Right cardiac atrium (tissue), 5 donors: ENCODE measurements around the gene SGPP1. TPM values are rescaled to one million over a fixed set of nuclear protein-coding genes. Genes with fewer than 3 reads are reported as not detected.
"Not testable (repeated sequence)": the region's sequence is repeated elsewhere in the genome, so short reads cannot be mapped to it uniquely, and the experiment has no call there.

ENCODE experiments used
- ATAC-seq, 2 donors: fragments of 200-7000 bp; cut with Tn5 transposase; one replicate each; pipeline versions ENCODE4 v1.8.0 to v1.9.1; 2020; ENCODE audit warnings: moderate library complexity in 2 of 2, mild to moderate bottlenecking in 1 of 2
- DNase-seq, 3 donors: peaks; one replicate each; pipeline ENCODE4 v3.0.0-alpha.2; 2020
- H3K27ac ChIP-seq: one replicate; pipeline ENCODE4 v1.5.1; 2013; ENCODE audit warnings: mild to moderate bottlenecking, low read length, control low read depth, moderate library complexity
- H3K27me3 ChIP-seq: one replicate; pipeline ENCODE4 v1.6.1; 2013; ENCODE audit not compliant: control insufficient read depth, insufficient read depth
- H3K4me1 ChIP-seq: one replicate; pipeline ENCODE4 v1.6.1; 2013; ENCODE audit warnings: low read length; ENCODE audit not compliant: control insufficient read depth, insufficient read depth
- H3K4me3 ChIP-seq: one replicate; pipeline ENCODE4 v1.5.1; 2013; ENCODE audit warnings: low read length, control low read depth
- H3K9me3 ChIP-seq: one replicate; pipeline ENCODE4 v1.6.1; 2013; ENCODE audit warnings: low read length; ENCODE audit not compliant: control insufficient read depth
- WGBS: extraction: QIAGEN DNeasy Blood & Tissue Kit; methylation state at CpG from one replicate; pipeline ENCODE4 v1.1.7; 2013; 5-methylcytosine and 5-hydroxymethylcytosine counted together
- intact Hi-C, 4 donors: fragments of 100-400 bp; cut with DNase I; formaldehyde crosslinking; loops; one replicate each; pipeline versions ENCODE4 v1.11.0 to v1.14.0; 2022 to 2023
- polyA plus RNA-seq: library from polyadenylated mRNA; stranded (reverse); fragments of 200-250 nt; gene quantifications from one replicate; pipeline ENCODE4 v1.2.3, GENCODE V29; 2013
- total RNA-seq, 4 donors: library from RNA; stranded (reverse); fragmentation: NEBNext Ultra II Directional; extraction: Animal tissue kit (Norgen Biotek cat#: 25700); gene quantifications; one replicate each; pipeline ENCODE4 v1.2.1, GENCODE V29; 2021
- donor health status: healthy with polysubstance abuse.
- donor health status: DM: no; HTN: yes; CAD: no.
- donor health status: DM: no; HTN: no; CAD: no.
- donor health status: DM: no; HTN: yes; CAD: no; lungs with severe emphysema.
- donor health status: DM: yes; HTN: yes; CAD: no.

The SGPP1 gene
- total and polyA plus RNA-seq, 5 donors, result 5.4 to 9.1 (median 7.7) TPM

GRCh38 chr14:63726499-63726898 is 1.4 kb downstream of the SGPP1 start:
- Histone ChIP-seq H3K9me3 (no peaks in the 10 kb centered on the region), H3K4me1 (no peaks in the 10 kb centered on the region), H3K4me3 (peak overlapping the region; percentile 77), H3K27ac (no peak overlapping the region), H3K27me3 (no peaks in the 10 kb centered on the region)
- WGBS, result 11% methylated on average over 5 of the region's 5 CpGs
- no peak for ATAC-seq
- DNase-seq, result no peak
- intact Hi-C loops, result no loop called here

DNA sequence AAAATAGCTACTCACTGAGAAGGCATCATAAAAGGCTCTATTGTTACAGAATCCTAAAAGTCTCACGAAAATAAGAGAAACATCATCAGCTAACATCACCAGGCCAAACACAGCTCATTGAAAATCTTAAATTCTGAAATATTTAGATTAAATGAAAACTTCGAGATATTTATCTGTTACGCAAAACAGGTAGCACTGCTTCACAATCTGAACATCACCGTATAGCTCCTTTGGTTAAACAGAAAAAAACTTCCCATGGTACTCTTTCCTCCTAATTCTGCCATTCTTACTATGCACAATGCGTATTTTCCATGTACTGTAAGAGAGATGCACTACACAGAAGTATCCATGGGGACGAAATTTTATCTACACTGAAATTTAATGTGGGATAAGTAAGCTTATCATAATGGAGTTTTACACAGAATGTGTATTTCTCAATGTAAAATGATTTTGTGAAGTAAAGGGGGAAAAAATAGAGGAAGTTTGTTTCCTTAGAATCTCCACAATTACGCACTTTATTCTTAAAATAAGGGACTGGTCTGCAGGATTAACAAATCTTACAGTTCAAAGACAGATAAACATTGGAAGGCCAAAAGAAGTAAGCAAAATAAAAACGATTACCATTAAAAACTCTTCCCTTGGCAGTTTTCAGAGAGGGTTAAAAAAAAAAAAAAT is 1.9 kb downstream of the SGPP1 start:
- no peak overlapping the region for H3K27ac ChIP-seq
- H3K4me1 ChIP-seq, result no peaks in the 10 kb centered on the region
- no peaks in the 10 kb centered on the region for H3K27me3 ChIP-seq
- H3K9me3 ChIP-seq, result no peaks in the 10 kb centered on the region
- ATAC-seq (no peak), DNase-seq (no peak)
- 64% methylated on average over 8 of the region's 8 CpGs for WGBS
- intact Hi-C loops, result no loop called here
- H3K4me3 ChIP-seq, result peak overlapping the region; percentile 77

GRCh38 chr14:63717702-63718101 is 10.2 kb downstream of the SGPP1 start:
- Histone ChIP-seq H3K27ac (no peak overlapping the region), H3K9me3 (no peaks in the 10 kb centered on the region), H3K4me3 (no peak overlapping the region), H3K27me3 (no peaks in the 10 kb centered on the region), H3K4me1 (no peaks in the 10 kb centered on the region)
- ATAC-seq (no peak), DNase-seq (no peak)
- intact Hi-C loops, result no loop called here
- 90% methylated on average over 2 of the region's 2 CpGs for WGBS

- H3K27me3 ChIP-seq, result no peaks in the 10 kb centered on the region
- ATAC-seq (no peak), DNase-seq (no peak)
- H3K27ac ChIP-seq, result no peak overlapping the region
- H3K4me1 ChIP-seq, result no peaks in the 10 kb centered on the region
- no peak overlapping the region for H3K4me3 ChIP-seq
- intact Hi-C loops, result no loop called here
- H3K9me3 ChIP-seq, result no peaks in the 10 kb centered on the region
- WGBS, result 97% methylated on average over 2 of the region's 2 CpGs
Measured at GRCh38 chr14:63715360-63715759, 12.5 kb downstream of the SGPP1 start.

GRCh38 chr14:63713764-63714163 is 14.1 kb downstream of the SGPP1 start:
- H3K9me3 ChIP-seq, result no peaks in the 10 kb centered on the region
- H3K4me1 ChIP-seq, result peaks cover 1% of the 10 kb centered on the region
- H3K4me3 ChIP-seq, result no peak overlapping the region
- H3K27ac ChIP-seq, result no peak overlapping the region
- ATAC-seq (peak in 1 of 2 donors; percentile 78), DNase-seq (no peak)
- intact Hi-C loops, result no loop called here
- no peaks in the 10 kb centered on the region for H3K27me3 ChIP-seq

DNA sequence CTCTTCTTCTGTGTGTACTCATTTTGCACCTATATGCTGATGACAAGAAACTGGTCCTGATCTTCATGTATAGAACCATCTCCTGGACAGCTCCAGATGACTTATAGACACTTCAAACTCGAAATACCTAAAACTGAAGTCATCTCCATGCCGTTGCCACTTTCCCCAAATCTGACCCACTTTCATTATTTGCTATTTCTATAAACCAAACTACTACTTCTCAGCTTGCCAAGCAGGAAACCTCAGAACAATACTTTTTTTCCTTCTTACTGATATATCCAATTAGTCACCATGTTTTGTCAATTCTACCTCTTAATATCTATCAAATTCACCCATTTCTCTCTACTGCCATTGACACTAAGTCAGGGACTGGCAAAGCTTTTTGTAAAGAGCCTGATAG is 14.8 kb downstream of the SGPP1 start:
- DNase-seq (no peak), ATAC-seq (no peak)
- peaks cover 1% of the 10 kb centered on the region for H3K4me1 ChIP-seq
- no peaks in the 10 kb centered on the region for H3K9me3 ChIP-seq
- H3K4me3 ChIP-seq, result no peak overlapping the region
- WGBS, result 77% methylated on average over 2 of the region's 2 CpGs
- no peaks in the 10 kb centered on the region for H3K27me3 ChIP-seq
- intact Hi-C loops, result no loop called here
- H3K27ac ChIP-seq, result no peak overlapping the region

DNA sequence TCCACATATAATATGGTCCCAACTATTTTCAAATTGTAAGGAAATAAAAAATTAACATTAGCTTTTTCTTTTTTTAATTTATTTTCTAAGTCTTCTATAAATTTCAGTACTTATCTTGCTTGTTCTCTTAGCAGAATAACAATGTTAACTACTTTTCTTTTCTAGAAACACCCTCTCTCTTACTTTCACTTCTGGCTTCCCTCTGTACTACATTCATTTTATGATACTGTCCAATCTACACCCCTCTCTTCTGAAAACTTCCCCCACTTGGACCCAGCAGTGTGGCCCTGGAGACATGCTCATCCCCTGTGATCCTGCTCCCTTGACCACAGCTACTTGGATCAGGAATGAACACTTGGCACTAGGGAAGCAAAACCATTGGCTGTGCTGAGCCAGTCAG is 15.7 kb downstream of the SGPP1 start:
- intact Hi-C loops, result no loop called here
- no peak for ATAC-seq
- H3K4me1 ChIP-seq, result peaks cover 1% of the 10 kb centered on the region

GRCh38 chr14:63710497-63710896 is 17.4 kb downstream of the SGPP1 start:
- no peak overlapping the region for H3K27ac ChIP-seq
- intact Hi-C loops, result no loop called here
- DNase-seq (no peak), ATAC-seq (no peak)
- no peak overlapping the region for H3K4me3 ChIP-seq
- 95% methylated on average over 4 of the region's 4 CpGs for WGBS
- H3K4me1 ChIP-seq, result peaks cover 1% of the 10 kb centered on the region
- H3K27me3 ChIP-seq, result no peaks in the 10 kb centered on the region
- H3K9me3 ChIP-seq, result no peaks in the 10 kb centered on the region

More for the DNA sequence above, 15.7 kb downstream of the SGPP1 start:
- no peak overlapping the region for H3K4me3 ChIP-seq
- no peaks in the 10 kb centered on the region for H3K27me3 ChIP-seq
- H3K9me3 ChIP-seq, result no peaks in the 10 kb centered on the region
- H3K27ac ChIP-seq, result no peak overlapping the region
- no peak for DNase-seq

GRCh38 chr14:63709589-63709988 is 18.3 kb downstream of the SGPP1 start:
- ATAC-seq (no peak), DNase-seq (no peak)
- peaks cover 3% of the 10 kb centered on the region for H3K4me1 ChIP-seq
- intact Hi-C loops, result no loop called here
- H3K27me3 ChIP-seq, result no peaks in the 10 kb centered on the region
- H3K27ac ChIP-seq, result no peak overlapping the region
- no peaks in the 10 kb centered on the region for H3K9me3 ChIP-seq
- WGBS, result 52% methylated on average over 2 of the region's 2 CpGs
- no peak overlapping the region for H3K4me3 ChIP-seq

GRCh38 chr14:63707216-63707615 is 20.6 kb downstream of the SGPP1 start:
- no peak overlapping the region for H3K27ac ChIP-seq
- H3K9me3 ChIP-seq, result no peaks in the 10 kb centered on the region
- no peak overlapping the region for H3K4me3 ChIP-seq
- H3K27me3 ChIP-seq, result no peaks in the 10 kb centered on the region
- H3K4me1 ChIP-seq, result peaks cover 3% of the 10 kb centered on the region
- 92% methylated on average over 8 of the region's 8 CpGs for WGBS
- ATAC-seq, result no peak
- DNase-seq, result no peak
- intact Hi-C loops, result no loop called here

- intact Hi-C loops, result no loop called here
- no peak overlapping the region for H3K4me3 ChIP-seq
- 91% methylated on average over 4 of the region's 4 CpGs for WGBS
- DNase-seq (no peak), ATAC-seq (no peak)
- H3K9me3 ChIP-seq, result no peaks in the 10 kb centered on the region
- peaks cover 3% of the 10 kb centered on the region for H3K4me1 ChIP-seq
- no peaks in the 10 kb centered on the region for H3K27me3 ChIP-seq
- no peak overlapping the region for H3K27ac ChIP-seq
Measured at GRCh38 chr14:63705561-63706070, 22.2 kb downstream of the SGPP1 start.

- DNase-seq, H3K27me3 ChIP-seq, H3K4me3 ChIP-seq, H3K27ac ChIP-seq, H3K4me1 ChIP-seq, intact Hi-C loops, H3K9me3 ChIP-seq, ATAC-seq: not testable (repeated sequence)
- 96% methylated on average over 4 of the region's 4 CpGs for WGBS
Measured at GRCh38 chr14:63702530-63702929, 25.3 kb downstream of the SGPP1 start.
